GM19467 (cell line): Measurements from ENCODE around the gene CLEC9A.

Experiments used
- ATAC-seq: cut with Tn5 transposase; IDR thresholded peaks from one replicate; pipeline ENCODE4 v1.9.1; 2021; ENCODE audit warnings: mild to moderate bottlenecking, moderate library complexity; ENCODE audit not compliant: unreplicated experiment

CLEC9A gene

GRCh38 chr12:10102322-10102721, 71.8 kb downstream of the CLEC9A start:
- ATAC-seq = no peak

GRCh38 chr12:10110256-10110844, 79.9 kb downstream of the CLEC9A start:
- no peak for ATAC-seq

GRCh38 chr12:10111451-10111850, 81.0 kb downstream of the CLEC9A start:
- ATAC-seq = no peak

GRCh38 chr12:10113075-10113474, 82.6 kb downstream of the CLEC9A start:
- no peak for ATAC-seq

- no peak for ATAC-seq
These were observed 83.4 kb downstream of the CLEC9A start for GRCh38 chr12:10113920-10114319.

GRCh38 chr12:10115311-10115710, 84.8 kb downstream of the CLEC9A start:
- ATAC-seq = no peak
